GM21786 (cell line): ENCODE data around the gene XPC.

ENCODE experiments used
- ATAC-seq: cut with Tn5 transposase; IDR thresholded peaks from one replicate; pipeline ENCODE4 v1.9.1; 2021; ENCODE audit not compliant: unreplicated experiment

Gene XPC

DNA sequence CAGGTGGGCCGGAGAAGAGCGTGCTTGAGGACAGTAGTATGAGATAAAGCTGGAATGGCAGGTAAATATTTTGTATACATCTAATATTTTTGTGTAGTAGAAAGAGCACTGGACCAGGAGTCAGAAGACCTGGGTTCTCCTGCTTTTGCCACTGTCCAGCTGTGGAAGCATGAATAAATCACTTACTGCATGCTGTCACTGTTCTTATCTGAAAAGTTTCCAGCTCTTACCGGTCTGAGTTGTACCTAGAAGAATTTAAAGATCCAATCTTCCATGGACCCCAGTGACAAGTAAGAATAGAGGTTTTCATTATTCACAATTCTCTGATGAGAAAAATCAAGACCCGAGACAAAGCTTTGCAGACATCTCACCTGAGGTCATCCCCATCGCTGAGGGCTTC is 5.9 kb downstream of the XPC start:
- no peak for ATAC-seq

DNA sequence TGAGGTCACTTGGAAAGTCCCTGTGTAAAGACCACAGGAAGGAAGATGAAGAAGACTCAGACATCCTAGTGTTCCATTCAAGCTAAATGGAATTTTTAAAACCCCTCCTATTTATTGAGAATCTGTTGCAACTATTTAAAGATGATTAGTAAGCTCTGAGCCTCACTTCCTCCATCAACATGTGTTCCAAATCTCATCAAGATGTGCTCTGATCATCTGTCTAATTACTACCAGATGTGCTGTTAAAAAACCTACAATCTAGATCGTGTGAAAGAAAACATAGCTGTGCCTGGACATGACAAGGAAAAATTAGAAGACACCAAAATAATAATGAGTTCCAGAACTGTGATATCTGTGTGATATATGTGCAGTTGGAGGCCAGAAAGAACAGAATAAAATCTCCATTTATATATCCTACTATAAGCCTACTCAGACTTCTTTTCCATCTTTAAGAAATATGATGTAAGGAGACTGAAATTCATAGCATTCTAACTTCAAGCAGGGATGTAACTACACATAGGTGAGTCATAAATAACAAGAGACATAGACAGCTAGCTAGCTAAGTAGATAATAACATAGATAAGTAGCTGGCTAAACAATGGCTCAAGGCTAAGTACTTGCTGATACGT is 7.8 kb downstream of the XPC start:
- no peak for ATAC-seq

DNA sequence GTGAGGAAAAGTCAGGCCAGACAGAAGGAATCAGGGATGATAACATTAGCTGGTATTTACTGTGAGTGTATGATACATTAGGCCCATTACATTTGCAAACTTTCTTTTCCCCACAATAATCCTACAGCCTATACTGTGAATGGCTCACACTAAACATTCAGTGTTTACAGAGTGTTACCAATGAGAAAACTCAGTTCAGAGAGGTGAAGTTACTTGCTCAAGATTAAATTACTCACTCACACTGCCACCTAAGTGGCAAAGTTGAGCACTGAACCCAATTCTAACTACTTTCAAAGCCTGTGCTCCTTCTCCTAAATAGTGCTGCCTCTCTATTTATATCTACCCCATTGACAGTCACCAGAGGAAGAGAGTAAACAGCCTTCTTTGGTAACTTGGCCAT is 8.5 kb downstream of the XPC start:
- no peak for ATAC-seq

DNA sequence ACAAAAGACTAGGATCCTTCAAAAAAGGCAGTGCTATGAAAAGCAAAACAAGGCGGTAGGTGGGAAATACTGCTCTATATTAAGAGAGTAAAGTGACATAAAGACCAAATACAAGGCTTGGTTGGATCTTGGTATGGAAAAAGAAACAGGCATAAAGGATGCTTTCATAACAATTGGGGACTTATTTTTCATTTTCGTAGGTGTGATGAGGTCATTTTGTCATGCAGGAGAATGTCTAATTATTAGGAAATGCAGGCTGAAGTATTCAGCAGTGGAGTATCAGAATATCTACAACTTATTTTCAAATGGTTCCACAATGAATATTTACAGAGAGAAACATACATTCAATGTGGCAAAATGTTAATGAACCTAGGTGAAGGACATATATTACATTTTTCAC is 9.0 kb downstream of the XPC start:
- no peak for ATAC-seq

DNA sequence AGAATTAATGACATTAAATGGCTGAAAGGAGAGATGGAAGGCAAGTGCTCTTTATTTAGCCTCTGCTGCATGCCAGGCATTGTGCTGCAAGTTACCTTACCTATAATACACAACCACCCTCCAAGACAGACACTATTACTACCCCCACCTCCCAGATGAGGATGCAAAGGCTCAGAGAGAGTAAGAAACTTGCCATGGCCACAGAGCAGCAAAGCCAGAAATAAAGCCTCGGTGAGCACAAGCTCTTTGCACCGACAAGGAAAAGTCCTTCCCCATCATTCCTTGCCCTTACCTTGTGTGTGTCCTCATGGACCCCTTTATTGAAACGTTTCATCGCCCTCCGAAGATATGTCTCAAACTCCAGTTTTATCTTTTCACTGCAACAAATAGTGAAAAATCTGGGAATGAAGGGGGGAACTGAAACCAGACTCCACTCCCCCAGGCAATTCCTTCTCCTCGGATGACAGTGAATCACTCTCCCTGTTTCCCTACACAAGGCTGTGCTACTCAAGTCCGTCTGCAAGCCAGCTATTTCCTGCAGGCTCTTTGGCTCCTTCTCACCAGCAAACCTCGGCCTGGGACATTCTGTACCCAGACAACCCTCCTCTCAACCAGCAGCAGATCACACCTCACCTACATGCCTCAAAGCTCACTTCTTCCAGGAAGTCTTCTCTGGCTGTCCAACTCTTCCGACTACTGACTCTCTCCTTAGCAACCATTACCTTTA is 11.4 kb downstream of the XPC start:
- no peak for ATAC-seq

DNA sequence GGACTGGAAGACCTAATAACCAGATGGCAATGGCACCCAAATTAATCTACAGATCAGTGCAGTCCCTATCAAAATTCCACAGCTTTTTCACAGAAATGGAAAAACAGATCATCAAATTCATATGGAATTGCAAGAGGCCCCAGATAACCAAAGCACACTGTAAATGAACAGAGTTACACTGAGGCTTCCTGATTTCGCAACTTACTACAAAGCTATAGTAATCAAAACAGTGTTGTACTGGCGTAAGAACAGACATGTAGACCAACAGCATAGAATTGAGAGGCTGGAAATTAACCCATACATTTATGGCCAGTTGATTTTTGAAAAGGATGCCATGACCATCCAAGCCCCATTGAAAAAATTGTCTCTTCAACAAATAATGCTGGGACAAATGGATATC is 16.2 kb downstream of the XPC start:
- ATAC-seq, result no peak

DNA sequence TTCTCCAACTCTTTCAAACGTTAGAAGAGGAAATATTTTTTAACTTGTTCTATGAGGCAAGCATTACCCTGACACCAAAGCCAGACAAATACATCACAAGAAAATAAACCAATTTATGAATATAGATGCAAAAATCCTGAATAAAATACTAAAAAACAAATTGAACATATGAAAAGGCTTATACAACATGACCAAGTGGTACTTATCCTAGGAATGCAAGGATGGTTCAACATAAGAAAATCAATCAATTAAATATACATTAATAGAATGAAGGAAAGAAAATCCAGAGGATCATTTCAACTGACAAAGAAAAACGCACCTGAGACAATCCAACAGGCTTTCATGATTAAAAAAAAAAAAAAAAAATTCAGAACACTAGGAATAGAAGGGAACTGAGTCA is 17.1 kb downstream of the XPC start:
- ATAC-seq, result no peak

DNA sequence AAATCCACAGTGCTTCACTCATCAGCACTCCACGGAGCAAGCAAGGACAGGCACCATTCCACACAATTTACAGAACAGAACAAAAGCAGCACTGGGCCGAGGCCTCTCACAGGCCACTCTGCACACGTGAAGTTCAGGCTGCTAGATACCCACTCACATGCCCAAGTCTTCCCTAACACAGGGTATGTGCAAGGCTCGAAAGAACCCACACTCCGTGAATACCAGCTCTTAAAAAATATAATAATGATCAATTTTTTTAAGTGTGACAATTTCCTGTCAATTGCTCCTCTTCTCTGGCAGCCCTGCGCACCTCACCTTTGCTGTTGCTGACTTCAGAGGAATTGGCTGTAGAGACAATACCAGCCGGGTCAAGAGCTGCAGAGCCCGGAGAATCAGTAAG is 19.0 kb downstream of the XPC start:
- no peak for ATAC-seq

DNA sequence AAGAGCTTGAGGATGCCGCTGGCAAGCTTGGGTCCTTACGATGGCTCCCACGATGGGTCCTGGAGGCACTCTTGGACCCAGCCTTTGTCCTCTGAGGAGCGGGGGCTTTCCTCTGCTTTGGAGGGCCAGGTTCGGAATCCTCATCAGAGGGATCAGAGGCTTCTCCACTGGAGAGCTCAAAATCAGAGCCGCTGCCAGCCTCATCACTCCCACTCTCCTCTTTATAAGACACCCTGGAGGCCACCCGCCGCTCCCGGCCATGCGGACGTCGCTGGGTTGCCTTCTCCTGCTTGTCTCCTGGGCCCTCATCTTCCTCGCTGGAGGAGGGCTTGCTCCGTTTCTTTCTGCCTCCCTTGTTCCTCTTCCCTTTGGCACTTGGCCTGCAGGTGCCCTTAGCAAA is 20.0 kb downstream of the XPC start:
- no peak for ATAC-seq

DNA sequence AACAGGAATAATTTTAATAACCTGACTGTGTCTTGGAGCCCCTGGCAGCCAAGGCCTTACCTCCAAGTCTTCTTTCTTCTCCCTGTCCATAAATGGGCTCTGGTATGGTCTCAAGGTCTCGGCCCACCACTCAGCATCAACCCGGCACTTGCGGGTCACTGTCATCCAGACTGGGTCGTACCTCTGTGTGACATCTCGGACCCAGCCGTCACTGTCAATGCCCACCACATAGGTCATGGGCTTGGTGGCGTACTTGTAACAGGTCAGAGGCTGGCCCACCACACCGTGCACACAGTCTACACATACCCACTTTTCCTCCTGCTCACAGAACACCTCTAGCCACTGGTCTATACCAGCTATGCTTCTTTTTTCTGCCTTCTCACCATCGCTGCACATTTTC is 20.4 kb downstream of the XPC start:
- no peak for ATAC-seq

DNA sequence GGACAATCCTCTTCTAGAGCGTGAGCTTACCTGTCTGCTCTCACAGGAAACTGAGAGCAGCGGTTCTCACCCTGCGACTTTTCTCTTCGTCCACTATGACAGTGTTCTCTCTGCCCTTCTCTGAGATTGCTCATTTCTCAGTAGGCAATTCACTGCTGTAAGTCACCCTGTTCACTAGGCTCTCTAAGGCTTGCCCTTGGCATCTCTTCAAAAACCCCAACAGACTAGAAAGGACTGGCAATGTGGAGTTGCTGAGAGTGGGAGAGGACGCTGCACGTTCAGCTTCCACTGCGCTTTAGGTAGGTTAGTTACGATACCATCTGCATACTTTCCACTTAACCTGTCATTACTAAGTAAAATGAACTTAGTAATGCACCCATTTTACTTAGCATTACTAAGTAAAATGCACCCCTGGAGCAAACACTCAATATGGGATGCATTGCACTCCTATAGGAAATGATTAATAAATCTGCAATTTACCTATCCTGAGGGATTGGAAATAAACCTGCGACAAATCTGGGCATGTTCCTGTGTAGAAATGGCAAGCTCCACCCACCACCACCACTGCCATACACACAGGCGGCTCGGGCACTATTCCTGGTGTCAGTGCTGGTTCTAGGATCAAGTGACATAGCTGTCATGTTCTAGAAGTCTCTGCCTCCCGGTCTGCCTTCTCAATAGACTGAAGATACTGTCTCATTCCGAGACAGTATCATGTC is 21.4 kb downstream of the XPC start:
- no peak for ATAC-seq

DNA sequence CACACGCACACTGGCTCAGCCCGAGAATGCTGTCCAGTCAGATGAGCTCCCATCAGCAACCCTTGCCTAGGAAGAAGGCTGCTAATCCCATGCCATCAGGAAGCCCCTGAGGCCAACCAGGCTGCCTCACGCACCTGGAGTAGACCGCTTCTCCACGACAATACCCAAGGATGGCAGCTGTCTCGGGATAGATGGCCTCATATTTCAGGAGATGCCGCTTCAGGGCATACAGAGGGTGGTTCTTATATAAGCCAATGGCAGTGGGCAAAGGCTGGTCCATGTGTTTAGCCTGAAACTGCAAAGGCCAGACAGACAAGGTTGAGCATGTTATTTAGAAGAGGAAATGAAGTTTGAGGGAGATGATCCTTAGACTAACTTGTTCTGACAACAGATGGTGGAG is 22.2 kb downstream of the XPC start:
- no peak for ATAC-seq

DNA sequence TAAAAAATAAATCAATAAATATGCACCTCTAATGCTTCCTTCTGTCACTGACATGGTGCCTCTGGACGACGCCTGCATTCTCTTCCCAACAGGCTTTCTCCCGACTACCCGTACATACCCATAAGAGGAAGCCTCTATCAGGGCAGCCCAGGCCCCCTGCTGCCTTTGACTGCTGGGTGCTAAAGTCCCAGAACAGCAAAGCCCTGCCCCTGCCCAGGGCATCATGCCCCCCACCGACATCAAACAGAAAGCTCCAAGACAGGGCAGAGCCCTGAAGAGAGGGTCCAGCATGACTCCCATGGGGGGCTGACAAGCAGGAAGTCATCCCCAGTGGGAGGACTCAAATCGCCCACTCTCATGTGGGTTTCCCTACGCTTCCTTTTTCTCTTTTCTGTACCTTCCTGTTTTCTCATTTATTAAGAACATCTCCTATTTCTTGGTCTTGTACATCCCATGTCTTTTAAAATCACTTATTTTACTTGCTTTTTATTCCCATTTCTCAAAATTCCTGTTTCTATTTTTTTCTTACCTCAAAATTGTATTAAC is 23.4 kb downstream of the XPC start:
- ATAC-seq, result no peak

DNA sequence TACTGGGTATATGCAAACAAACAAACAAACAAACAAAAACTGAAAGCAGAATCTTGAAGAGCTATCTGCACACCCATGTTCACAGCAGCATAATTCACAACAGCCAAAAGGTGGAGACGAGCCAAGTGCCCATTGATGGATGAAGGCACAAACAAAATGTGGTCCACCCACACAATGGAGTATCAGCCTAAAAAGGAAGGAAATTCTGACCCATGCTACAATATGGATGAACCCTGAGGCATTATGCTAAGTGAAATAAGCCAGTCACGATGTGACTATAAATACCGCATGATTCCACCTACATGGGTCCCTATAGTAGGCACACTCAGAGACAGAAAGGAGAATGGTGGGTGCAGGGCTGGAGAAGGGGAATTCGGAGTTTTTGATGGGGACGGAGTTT is 24.1 kb downstream of the XPC start:
- ATAC-seq, result no peak

DNA sequence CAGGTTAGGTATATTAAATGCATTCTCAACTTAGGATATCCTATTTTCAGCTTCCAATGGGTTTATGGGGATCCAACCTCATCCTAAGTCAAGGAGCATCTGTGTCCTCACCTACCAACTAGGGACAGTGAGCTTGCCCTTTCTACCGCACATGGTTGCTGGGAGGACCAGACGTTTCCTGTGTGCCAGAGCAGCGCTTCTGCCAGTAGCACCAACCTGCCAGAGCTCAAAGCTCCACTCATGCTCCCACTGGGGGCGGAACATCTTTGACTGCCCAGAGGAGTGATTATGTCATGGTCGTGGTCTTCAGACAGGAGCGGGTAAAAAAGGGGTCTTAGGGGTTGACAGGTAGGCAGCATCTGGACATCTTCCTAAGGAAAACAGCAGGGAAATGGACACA is 24.7 kb downstream of the XPC start:
- no peak for ATAC-seq

DNA sequence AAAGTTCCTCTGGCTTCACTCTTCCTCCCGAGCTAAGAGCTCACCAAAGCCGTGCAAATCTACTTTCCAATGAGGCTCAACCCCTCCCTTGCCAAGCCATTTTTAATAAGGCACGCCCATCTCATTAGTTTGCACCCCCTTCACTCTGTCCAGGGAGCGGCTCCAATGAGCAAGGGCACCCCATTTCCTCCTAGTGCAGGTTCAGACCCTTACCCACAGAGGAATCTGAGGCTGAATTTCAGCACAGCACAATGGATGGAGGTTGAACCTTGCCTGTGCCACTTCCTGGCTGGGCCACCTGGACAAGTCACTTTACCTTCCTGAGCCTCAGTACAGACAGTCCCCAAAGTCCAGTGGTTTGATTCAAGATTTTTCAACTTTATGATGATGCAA is 25.4 kb downstream of the XPC start:
- ATAC-seq, result no peak

DNA sequence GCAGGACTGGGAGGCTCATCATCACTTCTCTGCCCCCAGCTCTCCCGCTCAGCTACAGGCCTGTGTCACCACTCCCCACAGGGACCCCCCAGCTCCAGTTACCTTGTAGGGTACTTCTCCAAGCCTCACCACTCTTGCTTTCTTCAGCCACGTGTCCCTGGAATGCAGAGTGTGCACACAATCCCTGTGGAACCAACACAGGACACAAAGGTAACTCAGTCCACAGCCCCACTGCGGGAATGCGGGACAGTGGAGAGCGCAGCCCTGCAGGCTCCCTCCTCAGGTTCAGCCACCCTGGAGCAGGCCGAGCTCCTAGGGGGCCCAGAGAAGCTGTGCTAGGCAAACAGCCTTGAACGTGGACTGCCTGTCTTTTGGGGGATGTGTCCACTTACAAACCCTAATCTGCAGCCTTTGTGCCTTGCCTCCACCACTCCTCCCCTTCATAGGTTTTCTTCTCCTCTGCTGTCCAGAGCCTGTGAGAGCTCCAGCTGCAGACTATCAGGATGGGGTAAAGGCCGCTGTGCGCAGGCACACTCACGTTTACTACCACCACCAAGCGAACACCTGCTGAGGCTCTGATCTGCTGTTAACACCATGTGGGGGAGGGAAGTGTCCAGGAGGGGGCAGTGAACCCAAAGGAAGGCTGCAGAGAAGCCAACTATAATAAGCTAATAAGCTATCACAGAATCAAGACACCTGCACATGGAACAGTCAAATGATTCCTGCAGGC is 26.0 kb downstream of the XPC start:
- ATAC-seq, result no peak

DNA sequence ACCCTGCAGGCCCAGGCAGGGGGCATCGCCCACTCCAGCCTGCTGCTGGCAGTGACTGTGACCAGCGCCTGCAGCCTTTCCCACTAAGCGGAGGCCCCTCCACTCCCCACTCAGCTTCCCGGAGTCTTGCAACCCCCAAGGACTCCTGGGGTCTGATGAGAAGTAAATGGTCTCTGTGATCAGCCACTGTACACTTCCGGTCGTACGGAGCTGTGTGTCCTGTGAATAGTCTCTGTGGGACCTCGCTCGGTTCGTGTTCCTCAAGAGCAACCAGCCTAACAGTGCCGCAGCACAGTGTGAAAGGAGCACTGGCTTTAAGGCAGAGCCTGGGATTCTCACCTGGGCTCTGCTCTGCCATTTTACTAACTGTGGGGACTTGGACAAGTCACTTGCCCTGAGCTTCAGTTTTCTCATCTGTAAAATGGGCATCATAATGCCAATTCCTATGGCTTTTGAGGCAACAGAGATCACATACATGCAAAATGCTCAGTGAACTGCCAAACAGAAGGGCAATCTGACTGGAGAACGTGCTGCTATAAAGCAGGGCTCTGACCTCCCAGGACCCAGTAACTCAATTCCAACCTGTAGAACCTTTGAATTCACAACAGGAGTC is 26.8 kb downstream of the XPC start:
- ATAC-seq, result no peak

DNA sequence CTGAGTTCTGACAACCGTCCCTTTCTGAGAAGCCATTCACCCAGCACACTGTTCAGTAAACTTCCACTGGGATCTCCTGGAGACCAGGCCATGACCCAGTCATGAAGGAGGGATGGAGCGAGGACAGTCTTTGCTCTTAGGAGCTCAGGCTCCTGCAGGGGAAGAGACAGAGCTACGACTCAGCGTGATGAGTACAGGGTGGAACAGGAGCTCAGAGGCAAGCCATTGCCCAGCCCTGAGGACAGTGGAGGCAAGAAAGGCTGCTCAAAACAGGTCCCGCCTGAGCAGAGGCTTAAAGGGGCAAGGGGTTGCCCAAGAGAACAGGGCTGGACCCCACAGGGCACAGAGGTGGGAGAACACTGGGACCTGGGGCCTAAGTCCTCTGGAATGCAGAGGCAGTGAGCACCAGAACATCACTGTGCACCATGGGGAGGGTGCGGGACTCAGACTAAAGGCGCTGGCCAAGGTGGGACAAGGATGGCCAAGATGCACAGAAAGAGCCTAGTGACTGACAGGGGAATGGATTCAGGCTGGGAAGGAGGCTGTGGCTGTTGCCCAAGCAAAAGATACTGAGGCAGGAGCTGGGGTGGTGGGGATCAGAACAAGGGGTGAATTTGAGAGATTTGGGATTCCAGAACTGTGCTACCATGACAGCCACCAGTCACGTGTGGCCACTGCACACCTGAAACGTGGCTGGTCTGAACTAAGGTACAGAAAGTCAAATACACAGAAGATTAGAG is 27.7 kb downstream of the XPC start:
- no peak for ATAC-seq

DNA sequence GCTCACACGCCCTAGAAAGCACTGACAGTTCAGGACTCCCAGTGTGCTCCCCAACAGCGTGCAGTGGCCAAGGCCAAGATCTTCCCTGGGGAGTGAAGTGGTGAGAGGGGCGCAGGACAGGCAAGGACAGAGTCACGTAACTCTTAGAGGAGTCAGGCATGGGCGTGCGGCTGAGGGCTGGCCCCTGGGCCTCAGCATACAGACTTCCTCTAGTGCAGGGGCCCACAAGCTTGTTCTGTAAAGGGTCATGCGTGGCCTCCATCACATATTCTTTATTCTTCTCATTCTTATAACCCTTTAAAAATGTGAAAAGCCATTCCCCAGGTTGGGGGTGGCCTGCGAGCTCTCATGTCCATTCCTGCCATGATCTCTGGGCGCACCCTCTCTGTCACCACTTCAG is 28.3 kb downstream of the XPC start:
- no peak for ATAC-seq
